ENCODE data around the gene NIN. TPM values are rescaled to one million over a fixed set of nuclear protein-coding genes. Genes with fewer than 3 reads are reported as not detected.

The NIN gene
- total RNA-seq, 2 experiments from 2014 or later: 50.3 to 56.5 TPM

DNA sequence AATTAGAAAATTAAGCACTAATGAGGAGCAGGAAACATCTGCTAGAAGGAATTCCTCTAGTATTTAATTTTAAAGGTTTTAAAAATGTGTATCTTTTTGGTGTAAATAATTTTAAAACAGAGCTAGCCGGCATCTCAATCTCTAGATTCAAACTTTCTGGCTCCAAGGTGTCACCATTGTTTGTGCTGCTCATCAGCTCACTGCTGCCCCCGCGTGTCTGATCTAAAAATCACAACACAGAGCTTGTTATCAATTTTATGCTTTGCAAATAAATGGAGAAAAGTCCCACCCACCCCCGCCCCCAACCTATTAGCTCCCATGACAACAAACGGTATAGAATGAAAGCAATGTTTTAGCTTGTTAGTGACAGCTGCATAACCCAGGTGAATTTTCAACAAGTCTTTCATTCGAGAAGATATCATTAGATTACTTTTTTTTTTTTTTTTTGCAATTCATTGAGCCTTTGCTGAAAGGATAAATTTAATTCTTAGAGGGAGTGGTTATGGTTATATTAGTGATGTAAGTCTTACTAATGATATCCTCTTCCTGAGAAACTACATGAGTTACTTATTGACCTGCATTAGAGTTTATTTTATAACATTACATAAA, 29.6 kb upstream of the NIN start:
- Mint-ChIP-seq H3K9me3 (no peaks in the 10 kb centered on the region), H3K27me3 (peaks cover 7% of the 10 kb centered on the region), H3K4me1 (peaks cover 12% of the 10 kb centered on the region), H3K36me3 (ENCODE audit: low read depth) (no peaks in the 10 kb centered on the region), H3K4me3 (peak overlapping the region; percentile 83), H3K27ac (peak overlapping the region; percentile 47)
- DNase-seq: peak; percentile 89
- POLR2A ChIA-PET: interaction anchor here (0.6 to 2.4 kb wide), 14 partner anchors 15 to 981 kb away, joined by 3 to 19 read pairs (median 4); partner anchors contain the start of genes ATL1, NIN and SAV1
- CTCF ChIA-PET: interaction anchor here (0.6 to 3.0 kb wide), 54 partner anchors 8 to 792 kb away, joined by 3 to 56 read pairs (median 6); partner anchors contain the start of genes ABHD12B, FRMD6, NIN and SAV1

GRCh38 chr14:50859296-50859624, 28.3 kb upstream of the NIN start:
- peaks cover 12% of the 10 kb centered on the region for H3K4me1 Mint-ChIP-seq
- H3K27ac Mint-ChIP-seq: no peak overlapping the region
- peak overlapping the region; percentile 49 for H3K4me3 Mint-ChIP-seq
- H3K9me3 Mint-ChIP-seq: no peaks in the 10 kb centered on the region
- POLR2A ChIA-PET: interaction anchor here (1.0 to 2.4 kb wide), 6 partner anchors 9 to 254 kb away, joined by 3 to 19 read pairs (median 5); partner anchors contain the start of genes NIN and SAV1
- no peaks in the 10 kb centered on the region for H3K36me3 Mint-ChIP-seq (ENCODE audit: low read depth)
- DNase-seq: no peak
- CTCF ChIA-PET: interaction anchor here (0.6 to 3.0 kb wide), 19 partner anchors 8 to 541 kb away, joined by 3 to 56 read pairs (median 11); partner anchors contain the start of gene NIN
- H3K27me3 Mint-ChIP-seq: peaks cover 4% of the 10 kb centered on the region

DNA sequence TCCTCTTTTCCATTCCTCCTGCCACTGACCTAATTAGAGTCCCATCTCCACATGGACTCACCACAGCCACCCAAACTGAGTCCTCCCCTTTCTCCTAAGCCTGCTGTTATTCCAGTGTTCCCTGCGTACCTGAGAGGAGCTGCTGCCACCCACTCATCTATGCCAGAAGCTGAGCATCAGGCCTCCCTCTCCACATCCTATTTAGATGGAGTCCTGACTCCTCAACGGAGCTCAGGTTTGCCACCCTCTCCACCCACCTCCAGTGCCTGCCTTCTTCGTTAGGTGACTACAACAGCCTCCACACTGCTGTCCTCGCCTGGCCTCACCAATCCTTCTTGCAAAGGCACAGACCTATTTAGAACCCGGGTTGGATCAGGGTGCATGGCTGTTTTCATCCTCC, 25.7 kb upstream of the NIN start:
- POLR2A ChIA-PET: interaction anchor here (2.0 kb wide), 1 partner anchor 25 kb away, joined by 6 read pairs; the partner anchor contains the start of gene NIN
- Mint-ChIP-seq H3K27me3 (peaks cover 7% of the 10 kb centered on the region), H3K36me3 (ENCODE audit: low read depth) (no peaks in the 10 kb centered on the region), H3K9me3 (no peaks in the 10 kb centered on the region), H3K4me3 (no peak overlapping the region), H3K27ac (no peak overlapping the region), H3K4me1 (peaks cover 12% of the 10 kb centered on the region)
- CTCF ChIA-PET: interaction anchor here (1.5 kb wide), 1 partner anchor 11 kb away, joined by 5 read pairs; no protein-coding TSS in a partner anchor
- no peak for DNase-seq

GRCh38 chr14:50855558-50855957, 24.6 kb upstream of the NIN start:
- no peak overlapping the region for H3K27ac Mint-ChIP-seq
- H3K4me3 Mint-ChIP-seq: no peak overlapping the region
- POLR2A ChIA-PET: no interaction called here
- peaks cover 5% of the 10 kb centered on the region for H3K27me3 Mint-ChIP-seq
- H3K36me3 Mint-ChIP-seq (ENCODE audit: low read depth): no peaks in the 10 kb centered on the region
- H3K9me3 Mint-ChIP-seq: no peaks in the 10 kb centered on the region
- CTCF ChIA-PET: no interaction called here
- peaks cover 12% of the 10 kb centered on the region for H3K4me1 Mint-ChIP-seq
- DNase-seq: no peak

- ChIA-PET CTCF (no interaction called here), POLR2A (no interaction called here)
- H3K4me1 Mint-ChIP-seq: peaks cover 6% of the 10 kb centered on the region
- peak overlapping the region; percentile 52 for H3K27ac Mint-ChIP-seq
- H3K9me3 Mint-ChIP-seq: no peaks in the 10 kb centered on the region
- peaks cover 5% of the 10 kb centered on the region for H3K27me3 Mint-ChIP-seq
- no peaks in the 10 kb centered on the region for H3K36me3 Mint-ChIP-seq (ENCODE audit: low read depth)
- DNase-seq: no peak
- no peak overlapping the region for H3K4me3 Mint-ChIP-seq
Measured at GRCh38 chr14:50854521-50854920, 23.6 kb upstream of the NIN start.

DNA sequence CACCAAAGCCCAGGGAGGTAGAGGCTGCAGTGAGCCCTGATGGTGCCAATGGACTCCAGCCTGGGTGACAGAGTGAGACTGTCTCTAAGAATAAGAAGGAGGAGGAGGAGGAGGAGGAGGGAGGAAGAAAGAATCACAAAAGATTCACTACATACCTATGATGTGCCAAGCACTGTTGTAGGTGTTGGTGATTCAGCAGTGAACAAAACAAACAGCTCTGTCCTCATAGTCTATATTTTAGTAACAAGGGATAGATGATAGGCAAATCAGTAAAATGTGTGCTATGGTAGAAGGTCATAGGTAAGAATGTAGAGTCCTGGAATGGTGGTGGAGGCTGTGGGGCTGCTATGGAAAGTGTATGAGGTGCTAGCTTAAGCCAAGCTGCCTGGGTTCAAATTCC, 22.9 kb upstream of the NIN start:
- no peaks in the 10 kb centered on the region for H3K36me3 Mint-ChIP-seq (ENCODE audit: low read depth)
- peaks cover 7% of the 10 kb centered on the region for H3K27me3 Mint-ChIP-seq
- ChIA-PET POLR2A (no interaction called here), CTCF (no interaction called here)
- no peak overlapping the region for H3K27ac Mint-ChIP-seq
- no peaks in the 10 kb centered on the region for H3K9me3 Mint-ChIP-seq
- peaks cover under 1% of the 10 kb centered on the region for H3K4me1 Mint-ChIP-seq
- H3K4me3 Mint-ChIP-seq: no peak overlapping the region
- no peak for DNase-seq

DNA sequence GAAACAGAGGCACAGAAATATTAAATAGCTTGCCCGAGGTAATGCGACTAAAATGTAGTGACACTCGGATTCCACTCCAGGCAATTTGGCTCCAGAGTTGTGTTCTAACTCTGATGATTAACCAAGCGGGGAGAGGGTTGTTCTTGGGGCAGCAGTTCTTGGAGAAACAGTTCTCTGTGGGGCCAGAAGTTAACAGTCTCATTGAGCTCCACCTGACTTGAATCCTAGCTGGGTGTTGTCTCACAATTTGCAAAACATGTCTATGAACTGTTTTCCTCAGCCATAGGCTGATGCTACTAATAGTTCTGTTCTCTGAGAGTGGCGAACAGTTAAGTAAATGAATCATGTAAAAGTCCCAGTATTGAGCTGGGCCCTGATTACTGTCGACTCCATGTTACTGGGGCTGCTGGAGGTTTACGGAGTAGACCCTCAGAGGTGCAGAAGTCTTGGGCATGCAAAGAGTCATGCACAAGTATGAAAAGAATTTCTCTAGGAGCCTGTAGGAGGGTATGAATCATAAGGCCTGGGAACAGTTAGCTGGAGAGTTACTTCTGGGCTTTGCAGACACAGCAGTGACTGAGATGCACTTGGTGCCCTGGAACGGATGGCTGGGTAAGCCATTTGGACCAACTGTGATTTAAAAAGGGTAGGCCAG, 15.4 kb upstream of the NIN start:
- peaks cover 16% of the 10 kb centered on the region for H3K27me3 Mint-ChIP-seq
- no peaks in the 10 kb centered on the region for H3K9me3 Mint-ChIP-seq
- H3K27ac Mint-ChIP-seq: no peak overlapping the region
- no peaks in the 10 kb centered on the region for H3K4me1 Mint-ChIP-seq
- ChIA-PET CTCF (interaction anchor here (0.7 to 2.6 kb wide), 2 partner anchors 14 to 333 kb away, joined by 3 to 11 read pairs; no protein-coding TSS in a partner anchor), POLR2A (no interaction called here)
- no peak overlapping the region for H3K4me3 Mint-ChIP-seq
- DNase-seq: no peak
- no peaks in the 10 kb centered on the region for H3K36me3 Mint-ChIP-seq (ENCODE audit: low read depth)

- ChIA-PET POLR2A (no interaction called here), CTCF (no interaction called here)
- no peak for DNase-seq
- no peak overlapping the region for H3K27ac Mint-ChIP-seq
- no peak overlapping the region for H3K4me3 Mint-ChIP-seq
- no peaks in the 10 kb centered on the region for H3K4me1 Mint-ChIP-seq
- H3K9me3 Mint-ChIP-seq: peaks cover 4% of the 10 kb centered on the region
- peaks cover 22% of the 10 kb centered on the region for H3K27me3 Mint-ChIP-seq
- H3K36me3 Mint-ChIP-seq (ENCODE audit: low read depth): no peaks in the 10 kb centered on the region
Measured at GRCh38 chr14:50845166-50845565, 14.2 kb upstream of the NIN start.

DNA sequence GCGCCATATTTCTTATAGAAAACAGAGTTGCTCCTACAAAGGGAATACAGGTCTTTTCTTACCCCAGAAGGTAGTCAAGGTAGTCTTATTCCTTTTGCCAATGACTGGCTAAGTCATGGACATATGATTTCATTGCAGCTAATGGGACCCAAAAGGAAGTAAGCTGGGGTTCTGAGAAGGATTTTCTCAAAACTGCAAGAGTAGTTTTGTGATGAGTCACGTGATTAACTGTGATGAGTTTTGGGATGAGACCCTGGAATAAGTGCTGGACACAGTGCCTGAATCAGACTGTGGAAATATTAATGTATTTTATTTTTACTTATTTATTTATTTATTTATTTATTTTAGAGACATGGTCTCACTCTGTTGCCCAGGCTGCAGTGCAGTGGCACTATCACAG, 13.4 kb upstream of the NIN start:
- peaks cover 4% of the 10 kb centered on the region for H3K9me3 Mint-ChIP-seq
- H3K4me1 Mint-ChIP-seq: peaks cover 2% of the 10 kb centered on the region
- H3K36me3 Mint-ChIP-seq (ENCODE audit: low read depth): no peaks in the 10 kb centered on the region
- DNase-seq: no peak
- no peak overlapping the region for H3K4me3 Mint-ChIP-seq
- no peak overlapping the region for H3K27ac Mint-ChIP-seq
- ChIA-PET POLR2A (no interaction called here), CTCF (no interaction called here)
- H3K27me3 Mint-ChIP-seq: peaks cover 22% of the 10 kb centered on the region

GRCh38 chr14:50839691-50840090, 8.7 kb upstream of the NIN start:
- Mint-ChIP-seq H3K4me1 (peaks cover 21% of the 10 kb centered on the region), H3K27ac (no peak overlapping the region), H3K36me3 (ENCODE audit: low read depth) (no peaks in the 10 kb centered on the region), H3K9me3 (peaks cover 4% of the 10 kb centered on the region), H3K27me3 (peaks cover 10% of the 10 kb centered on the region), H3K4me3 (no peak overlapping the region)
- POLR2A ChIA-PET: interaction anchor here (0.7 to 0.8 kb wide), 3 partner anchors 10 to 173 kb away, joined by 3 to 4 read pairs (median 3); no protein-coding TSS in a partner anchor
- CTCF ChIA-PET: interaction anchor here (0.9 to 2.5 kb wide), 3 partner anchors 12 to 95 kb away, joined by 3 to 11 read pairs (median 3); no protein-coding TSS in a partner anchor
- no peak for DNase-seq

- Mint-ChIP-seq H3K27me3 (peaks cover 10% of the 10 kb centered on the region), H3K4me3 (no peak overlapping the region), H3K9me3 (peaks cover 4% of the 10 kb centered on the region), H3K4me1 (peaks cover 21% of the 10 kb centered on the region), H3K27ac (no peak overlapping the region), H3K36me3 (ENCODE audit: low read depth) (no peaks in the 10 kb centered on the region)
- no peak for DNase-seq
- ChIA-PET POLR2A (interaction anchor here (0.7 to 1.5 kb wide), 3 partner anchors 10 to 172 kb away, joined by 3 to 4 read pairs (median 4); no protein-coding TSS in a partner anchor), CTCF (interaction anchor here (0.9 to 2.5 kb wide), 3 partner anchors 12 to 94 kb away, joined by 3 to 11 read pairs (median 3); no protein-coding TSS in a partner anchor)
Measured at GRCh38 chr14:50839048-50839447, 8.1 kb upstream of the NIN start.

- Mint-ChIP-seq H3K4me3 (no peak overlapping the region), H3K36me3 (ENCODE audit: low read depth) (no peaks in the 10 kb centered on the region), H3K27ac (no peak overlapping the region), H3K4me1 (peaks cover 21% of the 10 kb centered on the region), H3K27me3 (peaks cover 7% of the 10 kb centered on the region), H3K9me3 (peaks cover 4% of the 10 kb centered on the region)
- DNase-seq: no peak
- CTCF ChIA-PET: interaction anchor here (1.5 to 2.5 kb wide), 2 partner anchors 11 to 22 kb away, joined by 3 to 11 read pairs; no protein-coding TSS in a partner anchor
- POLR2A ChIA-PET: interaction anchor here (1.5 kb wide), 1 partner anchor 9 kb away, joined by 4 read pairs; no protein-coding TSS in a partner anchor
Measured at GRCh38 chr14:50837850-50838470, 7.0 kb upstream of the NIN start.

DNA sequence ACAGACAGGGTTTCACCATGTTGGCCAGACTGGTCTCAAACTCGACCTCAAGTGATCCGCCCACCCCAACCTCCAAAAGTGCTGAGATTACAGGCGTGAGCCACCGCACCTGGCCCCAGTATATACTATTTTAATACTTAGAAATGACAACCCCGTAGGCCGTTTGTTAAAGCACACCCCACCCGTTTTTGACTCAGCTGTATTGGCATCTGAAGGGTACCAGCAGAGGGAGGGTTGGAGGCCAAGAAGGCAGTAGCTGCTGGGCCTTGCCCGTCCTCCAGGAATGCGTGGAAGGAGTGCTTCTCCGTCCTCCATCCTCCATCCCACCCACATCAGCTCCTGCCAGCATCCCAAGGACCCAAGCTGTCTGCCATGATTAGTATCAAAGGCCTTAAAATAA, 6.3 kb upstream of the NIN start:
- Mint-ChIP-seq H3K4me1 (peaks cover 21% of the 10 kb centered on the region), H3K4me3 (no peak overlapping the region), H3K9me3 (peaks cover 4% of the 10 kb centered on the region), H3K27me3 (peaks cover 13% of the 10 kb centered on the region), H3K36me3 (ENCODE audit: low read depth) (no peaks in the 10 kb centered on the region), H3K27ac (no peak overlapping the region)
- ChIA-PET POLR2A (no interaction called here), CTCF (no interaction called here)
- DNase-seq: no peak

Measured in activated CD4-positive, alpha-beta memory T cell treated with anti-CD3 and anti-CD28 coated beads, Interleukin-2, amount 10 ng/mL, durations not matched to agents 7 days and 5 days (primary cell).